A549 (cell line): Measurements from ENCODE around the gene RRP9. TPM values are rescaled to one million over a fixed set of nuclear protein-coding genes. Genes with fewer than 3 reads are reported as not detected.
"Not testable (repeated sequence)": the region's sequence is repeated elsewhere in the genome, so short reads cannot be mapped to it uniquely, and the experiment has no call there.

Experiments
- ATAC-seq, 2 experiments: fragments of 200-7000 bp in 1 of 2; fragments of >200 bp in 1 of 2; cut with Nextera tagmentation in 1 of 2; cut with Tn5 transposase in 1 of 2; 3 replicates each; pipeline versions ENCODE4 v1.8.0 to v1.9.1; 2018 to 2020; ENCODE audit warnings: mild to moderate bottlenecking in 1 of 2, moderate library complexity in 1 of 2
- CTCF ChIA-PET: fragments of 300-600 bp; sonication (Branson Sonifier 250); formaldehyde crosslinking; extraction: SDS; loops from one replicate; lab custom pipeline; 2021; ENCODE audit warnings: antibody characterized with exemption, inconsistent platforms; lab: Yijun Ruan, JAX
- POLR2A ChIA-PET: fragments of 350-600 bp; formaldehyde crosslinking; extraction: SDS; loops from one replicate; lab custom pipeline; 2021; ENCODE audit warnings: antibody characterized with exemption, inconsistent platforms; lab: Yijun Ruan, JAX
- DNase-seq, 2 experiments: peaks; one replicate each; pipeline versions ENCODE4 v3.0.0 to v3.0.0-alpha.2; 2011 to 2016; ENCODE audit warnings: low read depth in 1 of 2, low spot score in 1 of 2
- FAIRE-seq: peaks from 2 replicates; lab custom pipeline; 2011; peaks lifted over from hg19 to GRCh38; lab: Jason Lieb, UNC
- H3K27ac ChIP-seq, 2 experiments: fragments of >200 bp; sonication (Bioruptor Twin); formaldehyde crosslinking; 3 replicates each; pipeline ENCODE4 v1.5.1; 2016 to 2017
- H3K4me1 ChIP-seq: fragments of >200 bp; sonication (Bioruptor Twin); formaldehyde crosslinking; 3 replicates; pipeline ENCODE4 v1.6.1; 2016
- H3K4me2 ChIP-seq: fragments of >200 bp; sonication (Bioruptor Twin); formaldehyde crosslinking; 3 replicates; pipeline ENCODE4 v1.6.1; 2016
- H3K4me3 ChIP-seq: fragments of >200 bp; sonication (Bioruptor Twin); formaldehyde crosslinking; 3 replicates; pipeline ENCODE4 v1.5.1; 2016
- H3K9me3 ChIP-seq: fragments of >200 bp; sonication (Bioruptor Twin); formaldehyde crosslinking; 3 replicates; pipeline ENCODE4 v1.6.1; 2016
- CHD2 ChIP-seq: fragments of 150-350 bp; IDR thresholded peaks from 2 replicates; pipeline ENCODE4 v1.6.1; 2014; ENCODE audit warnings: low read length; ENCODE audit not compliant: partially characterized antibody
- JUN ChIP-seq, 2 experiments: fragments of >200 bp; sonication (Bioruptor Twin); formaldehyde crosslinking; IDR thresholded peaks; 2 replicates in 1 of 2; 3 replicates in 1 of 2; pipeline ENCODE4 v1.6.1; 2016 to 2017
- MAFK ChIP-seq: fragments of 450-650 bp; IDR thresholded peaks from 2 replicates; pipeline ENCODE4 v1.6.1; 2014; ENCODE audit not compliant: partially characterized antibody
- MYC ChIP-seq: IDR thresholded peaks from 2 replicates; pipeline ENCODE4 v1.6.1; 2012; ENCODE audit warnings: mild to moderate bottlenecking, inconsistent platforms, low read length, improper control_type of control experiment, borderline replicate concordance
- NFE2L2 ChIP-seq: fragments of 150-350 bp; conservative IDR thresholded peaks from 2 replicates; pipeline ENCODE4 v1.6.1; 2014; ENCODE audit warnings: low read length
- NPAS2 ChIP-seq: fragments of 250-450 bp; sonication (Bioruptor Pico); IDR thresholded peaks from 2 replicates; pipeline ENCODE4 v1.8.0; 2022; ENCODE audit warnings: mild to moderate bottlenecking, moderate library complexity, borderline replicate concordance
- RCOR1 ChIP-seq: fragments of 150-350 bp; IDR thresholded peaks from 2 replicates; pipeline ENCODE4 v1.6.1; 2014; ENCODE audit warnings: antibody characterized with exemption, low read length, low read depth
- WGBS: methylation state at CpG from one replicate; pipeline ENCODE4 v1.1.6; 2017; ENCODE audit errors: missing lambda C conversion rate; 5-methylcytosine and 5-hydroxymethylcytosine counted together
- polyA plus RNA-seq, 4 experiments: library from polyadenylated mRNA; depleted of rRNA in 3 of 4; stranded (reverse); fragments of >200 nt; fragmentation: RNase III in 1 of 4; extraction: RNeasy Plus Mini Kit Qiagen cat#74134 plus additional on column Dnase treatment in 1 of 4; gene quantifications; 2 replicates in 3 of 4; 3 replicates in 1 of 4; pipeline ENCODE4 v1.2.3, GENCODE V29; 2011 to 2017
- TF ChIP-seq, protein P1 (sequence below): IDR thresholded peaks from 2 replicates; pipeline ENCODE4 v1.6.1; 2012
- TF ChIP-seq, protein P2 (sequence below): IDR thresholded peaks from 2 replicates; pipeline ENCODE4 v1.6.1; 2012
- TF ChIP-seq, protein P3 (sequence below): IDR thresholded peaks from 2 replicates; pipeline ENCODE4 v1.6.1; 2012; ENCODE audit warnings: low read depth, borderline replicate concordance

Gene RRP9
- polyA plus RNA-seq, 2 of the 4 experiments (the other 2 are of a cell fraction): 17.0 to 34.3 TPM

DNA sequence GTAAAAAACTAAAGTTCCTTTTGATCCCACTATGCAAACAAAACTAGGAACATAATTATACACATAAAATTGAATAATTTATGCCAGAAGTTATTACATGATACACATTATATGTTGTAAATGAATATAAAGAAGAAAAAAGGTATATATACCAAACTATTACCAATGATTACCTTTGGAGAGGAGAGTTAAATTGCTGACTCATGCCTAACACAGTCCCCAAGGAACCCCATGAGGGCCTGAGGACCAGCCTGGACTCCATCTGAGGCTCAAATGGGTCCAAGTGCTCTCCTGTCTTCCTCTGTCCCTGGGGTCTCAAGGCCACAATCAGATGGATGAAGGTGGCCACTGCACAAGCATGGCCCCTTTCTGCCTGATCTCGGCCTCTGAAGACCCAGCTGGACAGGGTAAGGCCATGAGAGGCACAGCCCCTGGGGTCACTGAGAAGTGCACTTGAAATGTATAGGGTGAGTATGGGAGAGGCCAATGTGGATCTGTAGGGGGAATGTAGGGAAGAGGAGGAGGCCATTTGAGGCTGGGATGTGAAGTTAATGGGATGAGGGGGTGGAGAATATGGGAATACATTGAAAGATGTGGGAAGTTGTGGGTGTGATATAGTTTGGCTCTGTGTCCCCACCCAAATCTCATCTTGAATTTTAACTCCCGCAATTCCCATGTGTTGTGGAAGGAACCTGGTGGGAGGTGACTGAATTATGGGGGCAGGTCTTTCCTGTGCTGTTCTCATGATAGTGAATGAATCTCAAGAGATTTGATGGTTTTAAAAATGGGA lies 37.5 kb downstream of the RRP9 start:
- Histone ChIP-seq H3K27ac (no peak overlapping the region), H3K4me3 (no peak overlapping the region), H3K4me2 (no peak overlapping the region), H3K9me3 (peaks cover 7% of the 10 kb centered on the region; the same call in 2 of the 3 replicates), H3K4me1 (no peaks in the 10 kb centered on the region)
- TF ChIP-seq NFE2L2 (peak; percentile 40; the same call in 1 of the 2 replicates), RCOR1 (no peak), NPAS2 (CRISPR knock-in tag) (no peak), MAFK (peak; percentile 78)
- ChIA-PET CTCF (no interaction called here), POLR2A (no interaction called here)
- 90% methylated on average over 2 of the region's 2 CpGs for WGBS
- DNase-seq (no peak), FAIRE-seq (no peak), ATAC-seq (no peak)

DNA sequence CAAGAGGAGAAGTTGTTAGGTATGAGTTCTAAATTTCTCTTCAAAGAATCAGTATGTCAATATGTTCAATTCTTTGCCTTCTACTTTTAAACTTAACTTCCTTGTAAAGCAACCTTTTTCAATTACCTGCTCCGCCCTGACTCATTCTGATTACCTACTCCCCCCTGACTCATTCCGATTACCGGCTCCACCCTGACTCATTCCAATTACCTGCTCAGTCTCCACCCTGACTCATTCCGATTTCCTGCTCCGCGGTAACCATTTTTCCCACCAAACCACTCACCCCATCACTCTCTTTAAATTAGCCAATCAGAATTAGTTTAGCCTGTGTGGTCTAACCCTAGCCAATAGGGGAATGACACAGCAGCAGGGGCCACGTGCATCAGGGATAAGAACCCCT lies 39.3 kb downstream of the RRP9 start:
- 10% methylated on average over 7 of the region's 7 CpGs for WGBS
- FAIRE-seq, H3K4me2 ChIP-seq, ATAC-seq, H3K27ac ChIP-seq, CTCF ChIA-PET, H3K4me1 ChIP-seq, H3K4me3 ChIP-seq, H3K9me3 ChIP-seq, POLR2A ChIA-PET: not testable (repeated sequence)
- DNase-seq: peak in 1 of 2 experiments; percentile 42

DNA sequence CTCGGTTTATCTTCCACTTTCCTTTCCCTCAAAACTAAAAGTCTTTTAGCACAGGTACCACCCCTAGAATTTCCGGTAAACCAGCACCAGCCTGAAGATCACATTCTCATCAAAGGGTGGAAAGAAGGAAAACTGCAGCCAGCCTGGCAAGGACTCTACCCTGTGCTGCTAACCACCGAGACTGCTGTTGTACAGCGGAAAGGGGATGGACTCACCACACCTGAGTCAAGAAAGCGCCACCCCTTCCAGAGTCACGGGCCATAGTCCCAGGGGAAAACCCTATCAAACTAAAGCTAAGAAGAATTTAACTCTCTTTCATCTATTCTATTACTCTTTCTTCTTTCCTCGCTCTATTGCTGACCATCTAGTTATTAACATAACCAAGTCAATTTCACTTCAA lies 41.7 kb downstream of the RRP9 start:
- H3K4me1 ChIP-seq, POLR2A ChIA-PET, H3K4me2 ChIP-seq, FAIRE-seq, ATAC-seq, CTCF ChIA-PET, H3K4me3 ChIP-seq, H3K27ac ChIP-seq, H3K9me3 ChIP-seq, DNase-seq: not testable (repeated sequence)
- 50% methylated on average over 7 of the region's 7 CpGs for WGBS

DNA sequence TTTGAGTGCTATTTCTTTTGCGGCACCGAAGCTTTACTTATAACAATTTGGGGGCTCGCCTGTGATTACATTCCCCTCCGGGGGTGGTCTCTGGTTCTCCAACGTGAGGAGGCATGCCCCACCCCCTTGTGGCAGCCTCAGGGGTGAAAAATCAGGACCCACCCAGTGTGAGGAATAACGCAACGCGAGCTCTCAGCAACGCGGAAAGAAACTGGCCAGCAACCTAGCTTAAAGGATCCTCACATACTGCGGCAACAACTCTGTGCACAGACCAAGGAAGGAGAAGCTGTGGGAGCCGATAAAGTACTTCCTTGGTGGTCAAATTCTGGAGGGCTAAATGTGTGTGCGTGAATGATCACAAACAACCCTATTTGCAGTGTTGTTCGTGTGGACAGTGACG lies 44.3 kb downstream of the RRP9 start:
- CTCF ChIA-PET: no interaction called here
- no peak for ATAC-seq
- no peaks in the 10 kb centered on the region for H3K9me3 ChIP-seq
- POLR2A ChIA-PET: no interaction called here
- no peaks in the 10 kb centered on the region for H3K4me1 ChIP-seq
- no peak overlapping the region for H3K4me3 ChIP-seq
- TF ChIP-seq, protein P1, sequence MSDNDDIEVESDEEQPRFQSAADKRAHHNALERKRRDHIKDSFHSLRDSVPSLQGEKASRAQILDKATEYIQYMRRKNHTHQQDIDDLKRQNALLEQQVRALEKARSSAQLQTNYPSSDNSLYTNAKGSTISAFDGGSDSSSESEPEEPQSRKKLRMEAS: no peak
- TF ChIP-seq MYC (no peak), JUN (IDR thresholded peaks at IDR 0.05) (no peak), NPAS2 (CRISPR knock-in tag) (no peak)
- TF ChIP-seq, protein P2, sequence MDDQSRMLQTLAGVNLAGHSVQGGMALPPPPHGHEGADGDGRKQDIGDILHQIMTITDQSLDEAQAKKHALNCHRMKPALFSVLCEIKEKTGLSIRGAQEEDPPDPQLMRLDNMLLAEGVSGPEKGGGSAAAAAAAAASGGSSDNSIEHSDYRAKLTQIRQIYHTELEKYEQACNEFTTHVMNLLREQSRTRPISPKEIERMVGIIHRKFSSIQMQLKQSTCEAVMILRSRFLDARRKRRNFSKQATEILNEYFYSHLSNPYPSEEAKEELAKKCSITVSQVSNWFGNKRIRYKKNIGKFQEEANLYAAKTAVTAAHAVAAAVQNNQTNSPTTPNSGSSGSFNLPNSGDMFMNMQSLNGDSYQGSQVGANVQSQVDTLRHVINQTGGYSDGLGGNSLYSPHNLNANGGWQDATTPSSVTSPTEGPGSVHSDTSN: no peak
- no peak overlapping the region for H3K27ac ChIP-seq
- FAIRE-seq: no peak
- H3K4me2 ChIP-seq: no peak overlapping the region
- no peak for DNase-seq
- 74% methylated on average over 15 of the region's 15 CpGs for WGBS

DNA sequence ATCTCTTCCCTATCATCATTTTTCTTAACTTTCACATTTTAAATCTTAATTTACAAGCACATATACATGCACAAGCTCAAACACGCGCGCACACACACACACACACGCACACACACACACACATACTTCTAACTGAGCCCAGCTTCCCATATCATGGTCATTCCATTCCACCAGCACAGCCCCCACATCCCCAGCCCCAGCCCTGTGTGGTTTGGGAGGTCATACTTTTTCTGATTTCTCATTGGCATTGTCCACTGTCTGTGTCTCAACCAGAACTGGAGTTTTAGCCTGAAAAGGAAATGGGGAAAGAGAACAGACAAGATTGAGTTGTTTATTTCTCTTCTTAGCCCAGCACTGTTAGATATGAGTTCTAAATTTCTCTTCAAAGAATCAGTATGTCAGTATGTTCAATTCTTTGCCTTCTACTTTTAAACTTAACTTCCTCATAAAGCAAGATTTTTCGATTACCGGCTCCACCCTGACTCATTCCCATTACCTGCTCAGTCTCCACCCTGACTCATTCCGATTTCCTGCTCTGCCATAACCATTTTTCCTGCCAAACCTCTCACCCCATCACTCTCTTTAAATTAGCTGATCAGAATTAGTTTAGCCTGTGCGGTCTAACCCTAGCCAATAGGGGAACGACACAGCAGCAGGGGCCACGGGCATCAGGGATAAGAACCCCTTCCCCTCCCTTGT lies 44.9 kb downstream of the RRP9 start:
- Histone ChIP-seq H3K9me3 (no peaks in the 10 kb centered on the region), H3K27ac (no peak overlapping the region), H3K4me3 (no peak overlapping the region), H3K4me2 (no peak overlapping the region)
- no peak for ATAC-seq
- FAIRE-seq: no peak
- WGBS: 44% methylated on average over 10 of the region's 10 CpGs
- no peak for DNase-seq
- CTCF ChIA-PET: no interaction called here
- TF ChIP-seq, protein P3, sequence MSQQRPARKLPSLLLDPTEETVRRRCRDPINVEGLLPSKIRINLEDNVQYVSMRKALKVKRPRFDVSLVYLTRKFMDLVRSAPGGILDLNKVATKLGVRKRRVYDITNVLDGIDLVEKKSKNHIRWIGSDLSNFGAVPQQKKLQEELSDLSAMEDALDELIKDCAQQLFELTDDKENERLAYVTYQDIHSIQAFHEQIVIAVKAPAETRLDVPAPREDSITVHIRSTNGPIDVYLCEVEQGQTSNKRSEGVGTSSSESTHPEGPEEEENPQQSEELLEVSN: no peak
- no peak for TF ChIP-seq CHD2
- TF ChIP-seq, all 56 proteins: peak for 0
- no peaks in the 10 kb centered on the region for H3K4me1 ChIP-seq
- POLR2A ChIA-PET: no interaction called here
